LHCN-M2 (cell line): Measurements from ENCODE around the gene TRAF3. TPM values are rescaled to one million over a fixed set of nuclear protein-coding genes. Genes with fewer than 3 reads are reported as not detected.

Source experiments
- DNase-seq: peaks from one replicate; pipeline ENCODE4 v3.0.0-alpha.2; 2012; ENCODE audit warnings: low read depth
- total RNA-seq: library from RNA; depleted of rRNA; stranded (reverse); fragments of >200 nt; gene quantifications from 2 replicates; pipeline ENCODE4 v1.2.3, GENCODE V29; 2014; rRNA removed

The TRAF3 gene
- total RNA-seq, 1 experiment from 2014 or later: 17.0 TPM

DNA sequence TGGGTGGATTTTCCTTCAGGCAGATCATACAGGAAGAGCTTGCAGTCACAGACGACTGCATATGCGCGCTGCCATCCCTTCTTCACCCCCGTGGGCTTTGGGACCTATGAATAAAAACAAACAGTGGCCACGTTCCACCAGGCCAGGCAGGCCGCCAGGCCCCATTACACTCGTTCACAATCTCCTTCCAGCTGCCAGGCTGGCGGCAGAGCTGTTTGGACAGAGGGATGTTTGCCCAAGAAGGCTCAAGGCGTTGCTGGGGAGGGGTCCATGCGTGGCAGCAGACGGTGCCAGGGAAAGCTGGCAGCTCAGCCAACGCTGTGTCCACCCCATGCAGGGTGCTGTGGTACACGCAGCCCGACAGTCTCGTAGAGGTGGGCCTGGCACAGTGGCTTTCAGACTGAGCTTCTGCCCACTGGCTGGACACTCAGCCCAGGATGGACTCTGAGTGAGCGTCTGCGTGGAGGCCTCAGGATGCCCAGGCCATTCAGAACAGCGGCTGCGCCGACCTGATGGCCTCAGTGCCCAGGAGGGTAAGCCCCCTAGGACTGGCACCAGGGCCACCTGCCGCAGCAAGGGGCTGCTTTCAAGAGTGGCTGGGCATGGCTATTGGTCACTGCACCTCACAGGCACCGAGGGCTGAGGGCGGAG is 172.7 kb downstream of the TRAF3 start:
- DNase-seq: no peak

DNA sequence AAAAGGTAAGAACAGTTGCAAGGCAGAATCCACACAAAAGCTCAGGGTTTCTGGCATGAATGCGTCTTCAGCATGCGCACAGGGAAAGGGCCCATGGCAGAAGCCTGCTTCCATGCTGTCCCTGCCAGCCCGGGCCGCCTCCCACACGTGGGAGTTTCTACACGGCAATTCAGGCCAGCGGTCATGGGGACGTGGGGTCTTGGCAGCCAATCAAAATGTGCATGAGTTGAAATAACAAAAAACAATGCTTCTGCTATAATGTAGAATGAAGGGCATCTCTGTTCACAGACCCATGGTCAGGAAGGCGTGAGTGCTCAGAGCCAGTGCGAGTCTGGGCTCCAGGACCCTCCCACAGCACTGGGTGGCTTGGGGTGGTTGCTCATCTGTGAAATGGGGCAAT is 173.8 kb downstream of the TRAF3 start:
- no peak for DNase-seq

DNA sequence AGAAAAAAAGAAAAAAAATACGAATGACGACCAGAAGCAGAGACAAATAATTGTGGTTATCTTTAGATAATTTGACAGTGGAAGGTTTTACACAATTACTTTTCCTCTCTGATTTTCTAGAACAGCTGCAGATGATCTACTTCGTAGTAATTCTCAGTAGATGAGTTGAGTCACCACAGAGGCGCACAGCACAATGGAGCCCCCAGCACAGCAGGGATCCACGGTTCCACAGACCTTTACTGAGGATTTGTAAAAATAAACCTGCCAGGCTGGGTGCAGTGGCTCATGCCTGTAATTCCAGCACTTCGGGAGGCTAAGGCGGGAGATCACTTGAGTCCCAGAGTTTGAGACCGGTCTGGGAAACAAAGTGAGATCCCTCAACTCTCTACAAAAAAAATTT is 174.6 kb downstream of the TRAF3 start:
- peak; percentile 96 for DNase-seq

DNA sequence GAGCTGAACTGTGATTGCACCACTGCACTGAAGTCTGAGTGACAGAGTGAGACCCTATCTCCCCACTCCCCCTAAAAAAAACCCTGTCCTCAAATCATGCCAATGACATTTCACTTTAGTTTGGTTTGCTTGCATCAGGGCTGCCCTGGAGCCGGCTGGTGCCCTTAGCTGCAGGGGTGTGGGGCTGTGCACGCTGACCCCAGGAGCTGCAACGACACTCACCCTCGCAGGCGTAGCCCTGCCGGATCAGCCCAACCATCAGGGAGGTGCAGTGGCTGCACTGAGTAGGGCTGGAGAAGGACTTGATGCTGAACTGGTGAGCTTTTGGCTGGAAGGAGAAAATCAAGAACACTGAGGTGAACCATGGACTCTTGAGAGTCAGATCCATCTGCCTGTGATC is 175.0 kb downstream of the TRAF3 start:
- DNase-seq: no peak

DNA sequence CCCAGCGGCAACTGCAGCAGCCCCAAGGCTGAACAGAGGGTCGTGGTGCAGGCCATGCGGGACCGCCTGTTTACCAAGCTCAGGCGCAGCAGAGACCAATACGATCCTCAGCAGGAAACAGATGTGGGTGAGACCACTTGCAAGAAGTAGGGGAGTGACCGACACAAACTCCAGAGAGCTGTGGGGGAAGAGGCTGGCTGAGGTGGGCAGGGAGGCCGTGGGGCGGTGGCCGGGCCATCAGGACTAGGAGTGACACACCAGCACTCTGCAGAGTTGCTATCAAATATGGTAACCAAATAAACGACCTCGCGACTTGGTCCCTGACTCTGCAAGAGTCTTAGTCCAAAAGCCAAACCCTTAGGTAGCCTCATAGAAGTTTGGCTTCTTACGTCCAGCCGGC is 175.9 kb downstream of the TRAF3 start:
- no peak for DNase-seq

DNA sequence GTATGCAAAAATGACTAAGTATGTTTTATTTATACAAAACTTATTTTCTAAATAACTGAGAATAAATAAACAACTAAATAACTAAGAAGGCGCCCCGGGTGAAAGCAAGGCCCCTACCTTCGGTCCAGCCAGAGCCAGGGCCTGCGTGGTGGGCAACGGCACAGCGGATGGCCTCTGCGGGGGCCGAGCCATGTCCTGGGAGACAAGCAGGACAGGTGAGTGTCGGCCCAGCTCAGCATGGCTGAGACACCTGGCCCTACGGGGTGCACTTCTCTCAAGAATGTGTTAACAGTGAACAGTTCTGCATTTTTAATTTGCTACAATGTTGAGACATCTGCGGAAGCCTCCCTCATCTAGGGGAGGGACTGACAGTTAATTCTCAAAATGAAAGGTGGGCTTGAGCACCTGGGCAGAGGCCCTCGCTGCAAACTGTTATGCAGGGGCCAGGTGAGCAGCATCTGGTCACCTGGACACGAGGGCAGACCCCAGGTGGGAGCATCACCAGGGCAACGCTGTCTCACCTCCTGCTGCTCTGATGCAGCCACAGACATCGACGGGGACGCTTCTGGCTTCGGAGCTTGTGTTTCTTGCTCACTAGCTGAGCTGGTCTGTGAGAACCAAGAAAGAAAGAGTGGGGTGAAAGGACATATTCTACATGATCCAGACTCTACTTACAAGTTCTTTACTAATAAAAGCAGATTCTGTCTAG is 177.0 kb downstream of the TRAF3 start:
- DNase-seq: no peak

DNA sequence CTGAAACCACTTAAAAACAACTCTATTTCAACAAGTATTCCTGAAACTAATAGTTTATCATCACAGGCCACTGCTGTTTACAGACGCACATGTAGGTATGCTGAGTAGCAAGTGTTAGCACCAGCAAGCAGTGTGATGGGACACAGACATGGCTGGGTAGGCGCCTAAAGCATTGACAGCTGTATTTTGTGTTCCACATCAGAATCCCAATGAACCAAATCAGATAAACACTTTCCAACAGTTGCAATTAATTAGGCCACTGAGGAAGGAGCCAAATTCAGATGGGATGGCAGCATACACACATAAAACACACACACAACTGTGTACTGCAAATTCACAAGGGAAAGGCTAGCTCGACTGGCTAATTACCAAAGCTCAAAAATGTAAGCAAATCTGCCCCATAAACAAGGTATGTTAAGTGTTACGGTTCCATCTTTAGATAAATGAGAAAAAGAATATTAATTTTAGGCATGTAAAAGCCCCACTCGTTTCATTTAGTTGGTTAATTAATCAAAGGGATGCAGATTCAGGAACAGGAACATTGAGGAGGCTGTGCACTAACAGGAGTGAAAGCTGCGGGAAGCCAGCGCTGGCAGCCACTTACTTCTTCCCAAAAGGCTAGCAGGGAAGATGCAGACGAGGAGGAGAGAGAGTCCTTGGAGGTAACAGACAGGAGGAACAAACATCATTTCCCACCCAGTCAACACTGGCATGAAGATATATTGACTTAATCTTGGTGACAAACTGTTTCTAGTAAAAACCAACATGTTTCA is 178.6 kb downstream of the TRAF3 start:
- no peak for DNase-seq

DNA sequence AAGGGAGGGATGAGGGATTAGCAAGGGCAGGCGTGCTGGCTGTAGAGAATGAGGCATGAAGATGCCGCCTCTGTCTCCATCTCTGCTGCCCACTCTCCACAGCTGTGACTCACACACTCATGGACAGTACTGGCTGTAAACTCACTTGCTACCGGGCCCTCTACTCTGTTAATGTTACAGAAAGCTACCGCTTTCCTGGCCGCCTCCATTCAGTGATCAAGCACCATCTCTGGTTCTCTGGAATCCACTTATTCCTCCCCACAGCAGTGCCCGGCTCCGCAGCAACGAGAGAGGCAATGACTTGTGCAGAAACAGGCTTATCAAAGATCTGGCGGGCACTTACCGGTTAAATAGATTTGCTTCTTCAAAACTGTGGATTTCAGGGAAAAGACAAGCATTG is 180.0 kb downstream of the TRAF3 start:
- DNase-seq: peak; percentile 76

DNA sequence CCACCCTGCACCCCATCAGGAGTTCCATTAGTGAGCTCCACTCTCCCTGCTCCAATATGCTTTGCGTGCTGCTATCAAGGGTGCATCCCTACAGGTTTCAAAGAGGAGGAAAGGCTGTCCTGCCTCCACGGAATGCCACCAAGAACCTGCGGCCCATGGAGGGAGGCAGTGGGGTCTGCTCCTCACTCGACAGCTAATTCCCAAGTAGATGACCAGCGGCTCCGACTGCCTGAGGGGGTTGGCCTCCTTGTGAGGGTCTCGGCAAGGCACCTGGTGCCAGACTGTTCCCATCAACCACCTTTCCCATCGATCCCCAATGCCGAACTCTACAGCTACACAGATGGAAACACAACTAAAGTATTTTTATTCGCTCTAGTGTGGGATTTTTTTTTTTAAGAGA is 181.2 kb downstream of the TRAF3 start:
- DNase-seq: no peak

Other genes starting within 250 kb of the TRAF3 start
- gene RCOR1, start 184.8 kb upstream of the TRAF3 start, total RNA-seq: 14.1 and 18.7 TPM in 2 replicates
- not detected in 2 replicates for gene AMN, start 145.2 kb downstream of the TRAF3 start, total RNA-seq